OCI-LY1 (cell line): Measurements from ENCODE around the gene CD84.

Experiments used
- CTCF ChIP-seq: fragments of 200-600 bp; sonication (generic), shearing (Covaris generic); IDR thresholded peaks from 2 replicates; pipeline ENCODE4 v1.5.1; 2017; ENCODE audit warnings: mild to moderate bottlenecking, antibody characterized with exemption, low read length, moderate library complexity, mixed read lengths
- EZH2 ChIP-seq: fragments of 200-600 bp; sonication (generic), shearing (Covaris generic); IDR thresholded peaks from 2 replicates; pipeline ENCODE4 v1.8.0; 2017; ENCODE audit warnings: borderline replicate concordance, mixed run types, mild to moderate bottlenecking, antibody characterized with exemption, low read length, moderate library complexity, mixed read lengths

GRCh38 chr1:160522622-160523345 is 56.5 kb downstream of the CD84 start, which contains the start of gene SLAMF6:
- TF ChIP-seq CTCF: no peak
- TF ChIP-seq EZH2: no peak
